Neural progenitor cell (in vitro differentiated cells): ENCODE measurements around the gene RHCG.

Source experiments
- EZH2 ChIP-seq: fragments of 200-600 bp; sonication (generic); IDR thresholded peaks from 2 replicates; pipeline ENCODE4 v1.6.1; 2017; ENCODE audit warnings: antibody characterized with exemption, mild to moderate bottlenecking, moderate library complexity
- TF ChIP-seq, protein P1 (sequence below): fragments of 200-600 bp; sonication (generic); IDR thresholded peaks from 2 replicates; pipeline ENCODE4 v1.5.1; 2017; ENCODE audit warnings: antibody characterized with exemption, mild to moderate bottlenecking

DNA sequence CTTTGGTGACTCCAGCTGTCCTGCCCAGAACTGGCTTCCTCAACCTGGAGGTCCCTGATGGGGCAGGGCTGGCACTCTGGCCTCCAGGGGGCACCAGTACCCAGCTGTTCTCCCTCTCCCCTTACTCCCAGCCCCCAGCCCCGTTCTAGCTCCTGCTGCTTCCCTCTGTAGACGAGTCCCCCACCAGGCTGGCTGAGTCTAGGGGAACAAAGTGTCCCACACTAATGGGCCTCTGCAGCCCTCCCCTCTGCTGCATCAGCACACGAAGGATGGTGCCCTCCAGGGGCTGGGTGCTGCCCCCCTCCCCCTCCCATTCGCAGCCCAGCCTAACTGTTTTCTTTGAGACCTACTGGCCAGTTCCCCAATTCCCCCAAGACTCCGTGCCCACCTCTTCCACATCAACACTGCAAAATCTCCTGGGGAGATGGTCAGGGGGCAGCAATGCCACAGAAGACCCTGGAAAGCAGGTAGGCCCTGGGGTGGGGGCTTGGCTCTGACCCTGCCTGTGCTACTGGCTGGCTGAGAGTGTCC lies 4.2 kb downstream of the RHCG start:
- TF ChIP-seq, protein P1, sequence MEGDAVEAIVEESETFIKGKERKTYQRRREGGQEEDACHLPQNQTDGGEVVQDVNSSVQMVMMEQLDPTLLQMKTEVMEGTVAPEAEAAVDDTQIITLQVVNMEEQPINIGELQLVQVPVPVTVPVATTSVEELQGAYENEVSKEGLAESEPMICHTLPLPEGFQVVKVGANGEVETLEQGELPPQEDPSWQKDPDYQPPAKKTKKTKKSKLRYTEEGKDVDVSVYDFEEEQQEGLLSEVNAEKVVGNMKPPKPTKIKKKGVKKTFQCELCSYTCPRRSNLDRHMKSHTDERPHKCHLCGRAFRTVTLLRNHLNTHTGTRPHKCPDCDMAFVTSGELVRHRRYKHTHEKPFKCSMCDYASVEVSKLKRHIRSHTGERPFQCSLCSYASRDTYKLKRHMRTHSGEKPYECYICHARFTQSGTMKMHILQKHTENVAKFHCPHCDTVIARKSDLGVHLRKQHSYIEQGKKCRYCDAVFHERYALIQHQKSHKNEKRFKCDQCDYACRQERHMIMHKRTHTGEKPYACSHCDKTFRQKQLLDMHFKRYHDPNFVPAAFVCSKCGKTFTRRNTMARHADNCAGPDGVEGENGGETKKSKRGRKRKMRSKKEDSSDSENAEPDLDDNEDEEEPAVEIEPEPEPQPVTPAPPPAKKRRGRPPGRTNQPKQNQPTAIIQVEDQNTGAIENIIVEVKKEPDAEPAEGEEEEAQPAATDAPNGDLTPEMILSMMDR: peak; percentile 69
- TF ChIP-seq EZH2: no peak
